Stimulated activated CD4-positive, alpha-beta T cell treated with anti-CD3 and anti-CD28 coated beads, TNF-alpha, amount 100 ng/mL, for 4 hours (primary cell): Measurements from ENCODE around the gene ABCC5.

Experiments
- DNase-seq, 3 experiments: peaks; one replicate each; pipeline ENCODE4 v3.0.0-alpha.2; 2020; ENCODE audit warnings: low read depth in 3 of 3

The ABCC5 gene

DNA sequence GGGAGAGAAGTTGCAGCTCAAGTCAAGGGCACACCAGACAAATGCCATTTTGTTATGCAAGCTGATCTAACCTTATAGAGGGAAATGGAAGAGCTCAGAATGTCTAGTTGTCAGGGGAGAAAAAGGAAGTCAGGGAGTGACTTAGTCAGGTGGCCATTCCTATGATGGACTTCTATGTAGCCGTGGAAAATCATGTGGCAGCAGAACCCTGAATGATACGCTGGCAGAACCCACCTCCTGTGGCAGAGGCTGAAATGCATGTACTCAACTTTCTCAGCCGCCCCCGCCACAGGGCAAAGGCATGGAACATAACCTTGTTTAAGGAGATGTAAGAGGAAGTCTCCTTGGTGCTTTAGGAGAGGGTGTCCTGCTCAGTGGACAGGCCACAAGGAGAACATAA, 95.3 kb downstream of the ABCC5 start:
- no peak for DNase-seq

DNA sequence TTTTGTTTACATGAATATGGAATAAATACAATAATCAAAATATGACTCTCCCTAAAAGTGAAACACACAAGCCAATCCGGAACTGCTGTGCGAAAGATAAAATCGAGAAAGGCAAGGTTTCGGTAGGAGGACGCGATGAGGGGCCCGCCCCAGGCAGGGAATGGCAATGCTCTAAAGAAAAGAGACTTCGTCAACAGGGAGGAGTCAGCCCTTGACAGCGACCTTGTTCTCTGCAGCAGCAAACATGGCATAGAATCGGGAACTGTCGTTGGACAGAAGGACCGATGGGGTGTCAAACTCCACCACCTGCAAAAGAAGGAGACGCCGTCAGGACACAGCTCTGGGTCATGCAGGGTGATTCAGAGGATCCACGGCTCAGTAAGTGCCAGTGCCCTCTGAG, 96.6 kb downstream of the ABCC5 start:
- no peak for DNase-seq

DNA sequence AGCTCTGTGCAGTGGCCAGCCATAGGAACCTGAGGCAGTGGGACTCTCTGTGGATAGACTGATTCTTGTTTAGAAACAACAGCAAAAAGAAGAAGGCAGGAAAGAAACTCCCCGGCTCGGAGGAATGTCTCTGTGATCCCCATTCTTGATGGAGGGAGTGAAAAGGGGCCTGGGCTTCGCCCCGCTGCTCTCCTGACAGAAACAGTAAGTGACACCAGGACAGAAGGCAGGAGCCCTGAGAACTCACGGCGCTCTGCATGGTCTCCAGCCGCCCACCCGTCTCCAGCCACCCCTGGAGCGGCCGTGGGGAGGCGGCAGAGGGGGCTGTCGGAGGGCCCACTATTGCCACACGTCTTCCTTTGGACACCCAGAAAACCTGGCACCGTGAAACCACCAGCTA, 97.3 kb downstream of the ABCC5 start:
- DNase-seq, result no peak

DNA sequence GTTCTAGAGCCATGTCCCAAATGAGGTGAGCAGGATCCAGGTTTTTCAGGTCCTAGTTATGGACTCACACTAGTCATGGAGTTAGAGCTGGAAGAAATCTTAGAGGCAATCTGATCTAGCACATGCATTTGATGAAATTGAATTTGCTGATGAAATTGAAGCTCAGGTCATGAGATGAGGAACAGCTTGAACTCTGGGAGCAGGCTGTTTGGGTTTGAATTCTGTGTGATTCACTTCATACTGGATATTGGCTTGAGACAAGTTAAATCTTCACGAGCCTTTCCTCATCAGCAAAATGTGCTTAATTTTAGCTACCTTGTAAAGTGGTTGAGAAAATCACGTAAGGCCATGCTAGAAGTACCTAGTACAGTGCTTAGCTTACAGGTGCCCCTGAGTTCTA, 99.5 kb downstream of the ABCC5 start:
- DNase-seq, result no peak

DNA sequence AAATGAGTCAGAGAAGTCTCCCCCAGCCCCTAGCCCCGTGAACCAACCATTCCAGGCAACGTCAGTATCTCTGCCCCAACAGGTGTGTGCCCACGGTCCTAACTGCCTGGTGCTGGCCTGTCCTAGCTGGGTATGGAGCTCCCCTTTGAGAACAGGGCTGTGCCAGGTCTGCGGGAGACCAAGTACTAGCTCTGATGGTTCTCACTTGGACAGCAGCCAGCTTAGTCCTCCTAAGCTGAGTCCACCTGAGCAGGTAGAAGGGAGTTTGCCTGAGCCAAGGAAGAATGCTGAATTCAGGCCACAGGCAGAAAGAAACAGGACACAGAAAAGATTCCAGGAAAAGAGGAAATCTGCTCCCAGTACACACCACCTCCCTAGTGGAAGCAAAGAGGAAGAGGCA, 99.9 kb downstream of the ABCC5 start:
- DNase-seq, result no peak

DNA sequence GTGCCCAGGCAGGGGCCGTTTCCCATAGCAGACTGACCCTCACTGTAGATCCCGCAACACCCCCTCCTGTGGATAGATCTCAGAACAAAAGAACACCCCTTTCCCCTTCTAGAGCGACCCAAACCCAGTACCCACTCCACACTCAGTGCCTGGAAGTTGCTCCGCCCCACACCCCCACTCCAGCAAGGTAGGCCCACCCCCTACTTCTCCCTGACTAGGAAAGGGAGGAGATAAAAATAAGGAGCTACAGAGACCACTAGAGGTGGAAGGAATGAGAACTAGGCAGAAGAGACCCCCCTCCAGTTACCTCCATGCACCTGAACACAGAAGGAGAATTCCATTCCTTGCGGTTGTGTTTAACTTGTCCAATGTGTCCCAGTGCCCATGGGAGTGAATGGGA, 102.8 kb downstream of the ABCC5 start:
- no peak for DNase-seq

DNA sequence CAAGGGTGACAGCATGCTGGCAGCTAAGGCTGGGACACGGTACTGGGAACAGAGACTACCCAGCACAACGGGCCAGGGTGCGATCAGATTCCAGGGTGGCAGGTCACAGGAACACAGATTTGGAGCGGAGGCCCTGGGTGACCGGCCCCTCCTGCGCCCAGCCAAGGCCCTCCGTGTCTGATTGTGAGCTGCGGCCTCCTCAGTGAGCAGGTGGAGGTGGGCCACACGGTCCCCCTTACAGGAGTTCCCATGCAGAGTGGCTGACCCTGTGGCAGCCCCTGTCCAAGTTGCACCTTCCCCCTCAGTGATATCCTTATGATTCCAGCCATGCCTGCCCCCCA, 104.1 kb downstream of the ABCC5 start:
- no peak for DNase-seq

- DNase-seq, result no peak
These were observed 104.6 kb downstream of the ABCC5 start for GRCh38 chr3:183912895-183913579.

- no peak for DNase-seq
These were observed 105.7 kb downstream of the ABCC5 start for GRCh38 chr3:183911763-183912506.

- no peak for DNase-seq
These were observed 106.6 kb downstream of the ABCC5 start for GRCh38 chr3:183911087-183911486.

GRCh38 chr3:183909030-183909600, 108.6 kb downstream of the ABCC5 start:
- no peak for DNase-seq

DNA sequence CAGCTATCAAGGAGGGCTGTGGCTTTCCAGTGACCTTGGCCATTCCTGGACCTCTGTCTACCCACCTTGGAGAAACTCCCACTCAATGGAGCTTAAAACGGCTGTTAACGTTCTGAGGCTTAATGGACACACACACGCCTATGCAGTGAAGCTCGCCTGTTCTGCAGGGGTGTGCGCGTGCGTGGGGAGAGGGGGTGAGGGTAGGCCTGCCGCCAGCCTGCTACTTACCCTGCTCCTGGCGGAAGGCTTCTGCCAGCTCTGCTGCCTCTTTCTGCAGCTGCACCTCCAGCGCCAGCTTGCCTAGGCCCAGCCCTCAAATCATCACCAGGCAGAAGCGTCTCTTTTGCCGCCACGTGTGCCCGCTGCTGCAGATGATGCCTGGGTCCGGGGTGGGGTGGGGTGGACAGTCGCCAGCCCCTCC, 109.8 kb downstream of the ABCC5 start:
- DNase-seq, result no peak

DNA sequence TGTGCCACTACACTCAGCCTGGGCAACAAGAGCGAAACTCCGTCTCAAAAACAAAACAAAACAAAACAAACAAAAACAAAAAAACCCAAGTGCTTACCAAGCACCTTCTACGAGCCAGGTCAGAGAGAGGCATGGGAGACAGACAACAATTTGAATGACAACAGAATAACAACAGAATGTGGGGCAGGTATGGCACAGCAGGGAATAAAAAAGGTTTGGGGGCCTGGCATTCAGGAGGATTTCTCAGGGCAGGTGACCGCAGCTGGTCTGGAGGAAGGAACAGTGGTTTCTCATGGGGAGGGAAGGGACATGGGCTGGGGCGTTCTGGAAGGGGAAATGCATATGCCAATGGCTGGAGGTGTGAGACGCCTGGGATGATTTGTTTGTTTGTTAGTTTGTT, 110.5 kb downstream of the ABCC5 start:
- no peak for DNase-seq

DNA sequence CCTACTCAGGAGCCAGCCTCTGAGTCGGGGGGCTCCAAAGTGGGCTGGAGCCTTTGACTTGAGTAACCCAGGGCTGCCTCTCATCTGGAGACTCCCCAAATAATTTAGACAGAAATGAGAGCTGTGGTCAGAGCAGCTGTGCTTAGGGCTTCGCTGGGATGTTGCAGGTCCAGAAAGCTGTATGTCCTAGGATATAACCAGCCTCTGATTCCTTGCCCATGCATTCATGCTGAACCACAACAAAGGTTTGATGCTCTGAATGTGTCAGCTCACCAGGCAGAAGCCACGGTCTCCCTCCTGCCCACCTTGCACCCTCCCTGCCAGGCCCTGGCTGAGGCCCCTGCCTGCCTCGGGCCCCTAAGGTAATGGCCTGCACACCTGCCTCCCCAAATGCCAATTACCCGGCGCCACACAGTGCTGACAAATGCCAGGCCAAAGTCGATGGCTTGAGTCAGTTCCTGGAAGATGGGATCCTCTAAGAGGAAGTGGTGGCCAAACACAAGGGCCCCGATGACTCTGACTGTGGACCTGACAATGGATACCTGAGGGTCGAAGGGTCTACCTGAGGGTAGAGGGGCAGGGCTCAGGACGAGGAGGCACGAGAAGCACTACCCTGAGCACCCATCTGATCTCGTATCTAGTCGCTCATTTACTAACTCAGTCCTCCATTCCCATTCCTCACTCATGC, 111.3 kb downstream of the ABCC5 start:
- DNase-seq, result no peak

GRCh38 chr3:183904833-183905780, 112.6 kb downstream of the ABCC5 start:
- DNase-seq, result no peak

DNA sequence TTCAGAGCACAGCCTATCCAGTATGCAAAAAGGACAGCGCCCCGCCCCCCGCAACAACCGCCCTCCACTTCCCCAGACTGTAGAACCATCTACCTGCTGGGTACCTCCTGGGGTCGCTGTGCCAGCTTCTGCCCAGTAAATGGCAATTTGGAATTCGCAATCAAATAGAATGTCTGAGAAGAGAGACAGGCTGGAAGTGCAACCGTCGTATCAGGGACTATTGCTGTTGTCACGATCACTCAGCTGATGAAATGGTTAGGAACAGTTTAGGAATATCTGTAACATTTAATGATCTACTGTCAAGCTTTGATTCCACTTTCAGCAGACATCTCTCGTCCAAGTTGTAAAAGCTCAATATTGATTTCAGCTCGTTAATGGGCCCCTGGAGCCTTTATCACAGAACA, 119.7 kb downstream of the ABCC5 start:
- no peak for DNase-seq

- no peak for DNase-seq
These were observed 120.1 kb downstream of the ABCC5 start for GRCh38 chr3:183897606-183898005.

- no peak for DNase-seq
These were observed 121.1 kb downstream of the ABCC5 start for GRCh38 chr3:183896610-183897009.

GRCh38 chr3:183896184-183896583, 121.5 kb downstream of the ABCC5 start:
- DNase-seq, result no peak

GRCh38 chr3:183895774-183896173, 121.9 kb downstream of the ABCC5 start:
- no peak for DNase-seq

GRCh38 chr3:183895296-183895695, 122.4 kb downstream of the ABCC5 start:
- DNase-seq, result no peak
